ENCODE measurements around the gene CDK7.
"Not testable (repeated sequence)": the region's sequence is repeated elsewhere in the genome, so short reads cannot be mapped to it uniquely, and the experiment has no call there.

CDK7 gene

GRCh38 chr5:69234457-69235268 is at the start of gene CDK7:
Gene CDK7 (plus strand): TSS chr5:69234886. CDS start chr5:69234976, 90 bp downstream.
- DNase-seq (ENCODE audit: low read depth, low spot score), result peak; percentile 85

- no peak for DNase-seq (ENCODE audit: low read depth, low spot score)
Observed at GRCh38 chr5:69187342-69187741, 47.3 kb upstream of the CDK7 start.

GRCh38 chr5:69188811-69189161 is 45.9 kb upstream of the CDK7 start:
- no peak for DNase-seq (ENCODE audit: low read depth, low spot score)

GRCh38 chr5:69189162-69190086 is 45.3 kb upstream of the CDK7 start, which contains the start of gene CENPH:
Gene CENPH (plus strand): TSS chr5:69189583. CDS start chr5:69189635, 52 bp downstream.
- peak; percentile 83 for DNase-seq (ENCODE audit: low read depth, low spot score)

GRCh38 chr5:69202497-69202896 is 32.2 kb upstream of the CDK7 start:
- DNase-seq (ENCODE audit: low read depth, low spot score), result no peak

GRCh38 chr5:69206528-69207190 is 28.0 kb upstream of the CDK7 start:
- DNase-seq (ENCODE audit: low read depth, low spot score), result no peak

- DNase-seq (ENCODE audit: low read depth, low spot score), result no peak
Observed at GRCh38 chr5:69209602-69210001, 25.1 kb upstream of the CDK7 start.

- no peak for DNase-seq (ENCODE audit: low read depth, low spot score)
Observed at GRCh38 chr5:69211200-69211599, 23.5 kb upstream of the CDK7 start.

- no peak for DNase-seq (ENCODE audit: low read depth, low spot score)
Observed at GRCh38 chr5:69212022-69212421, 22.7 kb upstream of the CDK7 start.

- DNase-seq (ENCODE audit: low read depth, low spot score), result no peak
Observed at GRCh38 chr5:69213513-69214215, 21.0 kb upstream of the CDK7 start.

- no peak for DNase-seq (ENCODE audit: low read depth, low spot score)
Observed at GRCh38 chr5:69217151-69217511, 17.6 kb upstream of the CDK7 start.

GRCh38 chr5:69217548-69218526 is 16.8 kb upstream of the CDK7 start:
- DNase-seq (ENCODE audit: low read depth, low spot score), result peak; percentile 91

- DNase-seq (ENCODE audit: low read depth, low spot score), result no peak
Observed at GRCh38 chr5:69219939-69220338, 14.7 kb upstream of the CDK7 start.

GRCh38 chr5:69220371-69220770 is 14.3 kb upstream of the CDK7 start:
- not testable (repeated sequence) for DNase-seq (ENCODE audit: low read depth, low spot score)

GRCh38 chr5:69220833-69221232 is 13.9 kb upstream of the CDK7 start:
- DNase-seq (ENCODE audit: low read depth, low spot score), result not testable (repeated sequence)

- no peak for DNase-seq (ENCODE audit: low read depth, low spot score)
Observed at GRCh38 chr5:69224520-69224919, 10.2 kb upstream of the CDK7 start.

- DNase-seq (ENCODE audit: low read depth, low spot score), result no peak
Observed at GRCh38 chr5:69225860-69226259, 8.8 kb upstream of the CDK7 start.

- no peak for DNase-seq (ENCODE audit: low read depth, low spot score)
Observed at GRCh38 chr5:69230181-69230580, 4.5 kb upstream of the CDK7 start.

GRCh38 chr5:69231281-69231680 is 3.4 kb upstream of the CDK7 start:
- DNase-seq (ENCODE audit: low read depth, low spot score), result no peak

GRCh38 chr5:69231851-69232250 is 2.8 kb upstream of the CDK7 start:
- no peak for DNase-seq (ENCODE audit: low read depth, low spot score)
